ENCODE results near the gene UCK2. TPM values are rescaled to one million over a fixed set of nuclear protein-coding genes. Genes with fewer than 3 reads are reported as not detected.

The UCK2 gene
- total and polyA plus RNA-seq, 2 of the 8 experiments (the other 6 are each of a cell fraction or from before 2014, with no cell fraction given): 103 to 109 TPM

- Histone ChIP-seq H3K18ac (ENCODE audit: extremely low read depth, low read length) (no peak overlapping the region), H3K36me3 (ENCODE audit: control insufficient read depth in 2 of 4, insufficient read depth in 4 of 4, low read length in 3 of 4) (peaks cover 0 to 1% (median 0%) of the 10 kb centered on the region in 4 experiments; a peak in 1 of 8 replicates), H3K23ac (ENCODE audit: insufficient read length) (no peak overlapping the region), H4K20me1 (replicated peaks in 1 of 2; ENCODE audit: control insufficient read depth in 1 of 2, insufficient read depth in 2 of 2, low read length in 2 of 2) (peaks cover 0 to 2% of the 10 kb centered on the region in 2 experiments), H2BK15ac (ENCODE audit: low read length) (no peak overlapping the region), H3K4me2 (ENCODE audit: insufficient read depth in 1 of 2, low read depth in 2 of 2, low read length in 2 of 2) (no peak overlapping the region), H4K8ac (ENCODE audit: extremely low read depth, insufficient read depth, low read length) (no peak overlapping the region; the same call in 1 of the 2 replicates), H4K5ac (ENCODE audit: insufficient read length, low read depth, low read length) (no peak overlapping the region), H3K14ac (ENCODE audit: insufficient read length) (no peak overlapping the region), H3K27me3 (replicated peaks in 1 of 4; ENCODE audit: control insufficient read depth in 3 of 4, extremely low read depth in 1 of 4, insufficient read depth in 3 of 4, low read length in 3 of 4) (no peaks in the 10 kb centered on the region), H3K27ac (ENCODE audit: low read depth, low read length) (no peak overlapping the region), H3K9ac (replicated peaks in 1 of 4; ENCODE audit: extremely low read depth in 1 of 4, low read depth in 3 of 4, low read length in 3 of 4) (no peak overlapping the region), H2BK120ac (replicated peaks; ENCODE audit: low read depth, low read length) (no peak overlapping the region), H3K4me3 (ENCODE audit: extremely low read depth in 1 of 4, insufficient read depth in 2 of 4, low read depth in 3 of 4, low read length in 4 of 4) (no peak overlapping the region), H2BK12ac (ENCODE audit: low read depth, low read length) (no peak overlapping the region), H2AFZ (ENCODE audit: low read length) (no peak overlapping the region), H3K9me3 (ENCODE audit: insufficient read depth in 2 of 2, low read depth in 1 of 2, low read length in 1 of 2) (no peaks in the 10 kb centered on the region), H4K91ac (replicated peaks; ENCODE audit: insufficient read length, low read length) (no peak overlapping the region), H3K4me1 (replicated peaks in 1 of 4; ENCODE audit: control insufficient read depth in 3 of 4, insufficient read depth in 4 of 4, low read length in 3 of 4) (no peaks in the 10 kb centered on the region), H2BK20ac (ENCODE audit: low read length) (no peak overlapping the region), H3K23me2 (ENCODE audit: low read depth, low read length) (no peaks in the 10 kb centered on the region), H2AK5ac (ENCODE audit: low read depth, low read length) (no peak overlapping the region), H2BK5ac (ENCODE audit: low read depth, low read length) (no peak overlapping the region), H3K4ac (replicated peaks; ENCODE audit: insufficient read length, low read depth, low read length) (no peak overlapping the region), H3K56ac (replicated peaks; ENCODE audit: insufficient read length, low read depth, low read length) (no peak overlapping the region), H3K79me1 (ENCODE audit: low read depth, low read length) (no peaks in the 10 kb centered on the region), H3K79me2 (ENCODE audit: control insufficient read depth in 1 of 2, insufficient read depth in 2 of 2, low read length in 2 of 2) (no peaks in the 10 kb centered on the region)
- 84% methylated on average over 4 of the region's 4 CpGs; no CpG with 5 or more reads in 1 of the 2 experiments for WGBS, 2 experiments (ENCODE audit: extremely low coverage in 1 of 2, insufficient coverage in 1 of 2, insufficient read length in 1 of 2, insufficient replicate concordance in 2 of 2, low coverage in 1 of 2, low lambda C conversion rate in 2 of 2, missing lambda C conversion rate in 1 of 2)
- no peak for FAIRE-seq
- TF ChIP-seq BACH1 (IDR thresholded peaks at IDR 0.05; ENCODE audit: low read length) (no peak), NRF1 (IDR thresholded peaks at IDR 0.05; ENCODE audit: low read depth, low read length) (no peak)
- POLR2A ChIA-PET (ENCODE audit: partially characterized antibody): interaction anchor here (1.6 kb wide), 1 partner anchor 146 kb away, joined by 4 read pairs; no protein-coding TSS in a partner anchor
- DNase-seq (ENCODE audit: low read depth in 1 of 2, low spot score in 2 of 2): no peak
- CTCF ChIA-PET (ENCODE audit: partially characterized antibody): interaction anchor here (0.5 to 7.9 kb wide), 14 partner anchors 10 to 1592 kb away, joined by 3 to 75 read pairs (median 8); no protein-coding TSS in a partner anchor
These were observed 88.5 kb downstream of the UCK2 start for GRCh38 chr1:165915932-165916348.

All from H1 (cell line).